SK-N-SH treated with all-trans-retinoic acid at 6 μM for 48 hours (cell line): ENCODE data around the gene DNER.

Experiments
- ATAC-seq: fragments of 200-7000 bp; cut with Tn5 transposase; 3 replicates; pipeline ENCODE4 v1.9.1; 2020; ENCODE audit warnings: mild to moderate bottlenecking, moderate library complexity
- ARNTL ChIP-seq: fragments of 450-650 bp; formaldehyde crosslinking; IDR thresholded peaks from 2 replicates; pipeline ENCODE4 v1.5.0; 2020; ENCODE audit warnings: low read depth, mild to moderate bottlenecking, moderate library complexity, borderline replicate concordance
- BACH2 ChIP-seq: fragments of 250-450 bp; sonication (Bioruptor Pico); IDR thresholded peaks from 2 replicates; pipeline ENCODE4 v1.9.0; 2021; ENCODE audit warnings: mild to moderate bottlenecking, borderline replicate concordance
- CSDC2 ChIP-seq: fragments of 250-450 bp; sonication (Bioruptor Pico); IDR thresholded peaks from 2 replicates; pipeline ENCODE4 v1.5.0; 2020; ENCODE audit warnings: mild to moderate bottlenecking, moderate library complexity
- ESRRG ChIP-seq: fragments of 250-450 bp; sonication (Bioruptor Pico); IDR thresholded peaks from 2 replicates; pipeline ENCODE4 v1.6.1; 2021; ENCODE audit warnings: mild to moderate bottlenecking
- GLIS3 ChIP-seq: fragments of 250-450 bp; sonication (Bioruptor Pico); IDR thresholded peaks from 2 replicates; pipeline ENCODE4 v1.5.0; 2020; ENCODE audit warnings: mild to moderate bottlenecking, moderate library complexity
- OSR1 ChIP-seq: fragments of 250-450 bp; sonication (Bioruptor Pico); IDR thresholded peaks from 2 replicates; pipeline ENCODE4 v1.8.0; 2022; ENCODE audit warnings: moderate library complexity, mild to moderate bottlenecking, inconsistent platforms
- PPARA ChIP-seq: fragments of 250-450 bp; sonication (Bioruptor Pico); IDR thresholded peaks from 2 replicates; pipeline ENCODE4 v1.5.0; 2020; ENCODE audit warnings: mild to moderate bottlenecking, borderline replicate concordance
- RARB ChIP-seq: fragments of 250-450 bp; sonication (Bioruptor Pico); IDR thresholded peaks from 2 replicates; pipeline ENCODE4 v1.8.0; 2021; ENCODE audit warnings: mild to moderate bottlenecking, moderate library complexity
- SNAI2 ChIP-seq: fragments of 250-450 bp; sonication (Bioruptor Pico); IDR thresholded peaks from 2 replicates; pipeline ENCODE4 v1.5.0; 2020; ENCODE audit warnings: mild to moderate bottlenecking, moderate library complexity
- TCF4 ChIP-seq: fragments of 250-450 bp; sonication (Bioruptor Pico); IDR thresholded peaks from 2 replicates; pipeline ENCODE4 v1.8.0; 2021; ENCODE audit warnings: mild to moderate bottlenecking, moderate library complexity, borderline replicate concordance
- TOX ChIP-seq: fragments of 250-450 bp; sonication (Bioruptor Pico); IDR thresholded peaks from 2 replicates; pipeline ENCODE4 v1.8.0; 2021; ENCODE audit warnings: mild to moderate bottlenecking, moderate library complexity, borderline replicate concordance
- ZC3H10 ChIP-seq: fragments of 250-450 bp; sonication (Bioruptor Pico); IDR thresholded peaks from 2 replicates; pipeline ENCODE4 v1.5.1; 2021; ENCODE audit warnings: mild to moderate bottlenecking, moderate library complexity
- ZFP3 ChIP-seq: fragments of 250-450 bp; sonication (Bioruptor Pico); IDR thresholded peaks from 2 replicates; pipeline ENCODE4 v1.5.0; 2020; ENCODE audit warnings: mild to moderate bottlenecking, moderate library complexity
- ZNF565 ChIP-seq: fragments of 450-650 bp; formaldehyde crosslinking; conservative IDR thresholded peaks from 2 replicates; pipeline ENCODE4 v1.5.0; 2020; ENCODE audit warnings: low read depth, mild to moderate bottlenecking, moderate library complexity
- ZNF70 ChIP-seq: fragments of 450-650 bp; formaldehyde crosslinking; IDR thresholded peaks from 2 replicates; pipeline ENCODE4 v1.5.0; 2020; ENCODE audit warnings: mild to moderate bottlenecking, moderate library complexity
- ZNF8 ChIP-seq: fragments of 450-650 bp; formaldehyde crosslinking; IDR thresholded peaks from 2 replicates; pipeline ENCODE4 v1.5.0; 2020; ENCODE audit warnings: mild to moderate bottlenecking, moderate library complexity
- TF ChIP-seq, protein P1 (sequence below): fragments of 250-450 bp; sonication (Bioruptor Pico); IDR thresholded peaks from 2 replicates; pipeline ENCODE4 v1.5.1; 2020; ENCODE audit warnings: low read depth, mild to moderate bottlenecking, moderate library complexity
- TF ChIP-seq, protein P2 (sequence below): fragments of 250-450 bp; sonication (Bioruptor Pico); IDR thresholded peaks from 2 replicates; pipeline ENCODE4 v1.5.0; 2020; ENCODE audit warnings: mild to moderate bottlenecking, moderate library complexity
- TF ChIP-seq, protein P3 (sequence below): fragments of 250-450 bp; sonication (Bioruptor Pico); IDR thresholded peaks from 2 replicates; pipeline ENCODE4 v1.8.0; 2020; ENCODE audit warnings: mild to moderate bottlenecking, moderate library complexity, borderline replicate concordance
- TF ChIP-seq, protein P4 (sequence below): fragments of 250-450 bp; sonication (Bioruptor Pico); IDR thresholded peaks from 2 replicates; pipeline ENCODE4 v1.5.1; 2021; ENCODE audit warnings: mild to moderate bottlenecking, moderate library complexity
- TF ChIP-seq, protein P5 (sequence below): fragments of 250-450 bp; sonication (Bioruptor Pico); IDR thresholded peaks from 2 replicates; pipeline ENCODE4 v1.8.0; 2021; ENCODE audit warnings: low read depth, mild to moderate bottlenecking, moderate library complexity, borderline replicate concordance

Gene DNER

DNA sequence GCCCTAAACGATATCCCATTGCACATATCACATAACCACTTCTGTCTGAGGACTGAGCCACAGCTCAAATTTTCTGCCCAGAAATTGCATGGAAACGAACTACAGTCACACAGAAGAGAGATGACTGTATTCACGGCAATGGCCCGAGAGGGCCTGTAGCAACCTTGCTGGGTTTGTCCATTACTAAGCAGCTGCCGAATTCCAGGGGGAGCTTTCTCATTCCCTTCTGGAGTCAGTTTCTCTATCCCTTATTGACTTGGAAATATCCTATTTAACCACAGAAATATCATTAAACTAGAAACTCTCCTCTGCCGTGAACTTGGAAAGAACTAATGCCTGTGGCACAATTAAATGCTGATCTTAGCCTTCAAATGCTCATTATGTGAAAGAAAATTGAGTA lies 183.9 kb downstream of the DNER start:
- no peak for ATAC-seq
- TF ChIP-seq ESRRG (CRISPR knock-in tag) = no peak
- no peak for TF ChIP-seq TOX (CRISPR knock-in tag)
- TF ChIP-seq ZFP3 (CRISPR knock-in tag) = no peak
- no peak for TF ChIP-seq PPARA
- no peak for TF ChIP-seq OSR1 (CRISPR knock-in tag)
- no peak for TF ChIP-seq ZNF565 (CRISPR knock-in tag)
- TF ChIP-seq TCF4 (CRISPR knock-in tag) = no peak
- no peak for TF ChIP-seq RARB (CRISPR knock-in tag)
- TF ChIP-seq, protein P1, sequence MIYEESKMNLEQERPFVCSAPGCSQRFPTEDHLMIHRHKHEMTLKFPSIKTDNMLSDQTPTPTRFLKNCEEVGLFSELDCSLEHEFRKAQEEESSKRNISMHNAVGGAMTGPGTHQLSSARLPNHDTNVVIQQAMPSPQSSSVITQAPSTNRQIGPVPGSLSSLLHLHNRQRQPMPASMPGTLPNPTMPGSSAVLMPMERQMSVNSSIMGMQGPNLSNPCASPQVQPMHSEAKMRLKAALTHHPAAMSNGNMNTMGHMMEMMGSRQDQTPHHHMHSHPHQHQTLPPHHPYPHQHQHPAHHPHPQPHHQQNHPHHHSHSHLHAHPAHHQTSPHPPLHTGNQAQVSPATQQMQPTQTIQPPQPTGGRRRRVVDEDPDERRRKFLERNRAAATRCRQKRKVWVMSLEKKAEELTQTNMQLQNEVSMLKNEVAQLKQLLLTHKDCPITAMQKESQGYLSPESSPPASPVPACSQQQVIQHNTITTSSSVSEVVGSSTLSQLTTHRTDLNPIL (CRISPR knock-in tag) = no peak
- no peak for TF ChIP-seq CSDC2 (CRISPR knock-in tag)
- TF ChIP-seq BACH2 = no peak
- TF ChIP-seq, protein P2, sequence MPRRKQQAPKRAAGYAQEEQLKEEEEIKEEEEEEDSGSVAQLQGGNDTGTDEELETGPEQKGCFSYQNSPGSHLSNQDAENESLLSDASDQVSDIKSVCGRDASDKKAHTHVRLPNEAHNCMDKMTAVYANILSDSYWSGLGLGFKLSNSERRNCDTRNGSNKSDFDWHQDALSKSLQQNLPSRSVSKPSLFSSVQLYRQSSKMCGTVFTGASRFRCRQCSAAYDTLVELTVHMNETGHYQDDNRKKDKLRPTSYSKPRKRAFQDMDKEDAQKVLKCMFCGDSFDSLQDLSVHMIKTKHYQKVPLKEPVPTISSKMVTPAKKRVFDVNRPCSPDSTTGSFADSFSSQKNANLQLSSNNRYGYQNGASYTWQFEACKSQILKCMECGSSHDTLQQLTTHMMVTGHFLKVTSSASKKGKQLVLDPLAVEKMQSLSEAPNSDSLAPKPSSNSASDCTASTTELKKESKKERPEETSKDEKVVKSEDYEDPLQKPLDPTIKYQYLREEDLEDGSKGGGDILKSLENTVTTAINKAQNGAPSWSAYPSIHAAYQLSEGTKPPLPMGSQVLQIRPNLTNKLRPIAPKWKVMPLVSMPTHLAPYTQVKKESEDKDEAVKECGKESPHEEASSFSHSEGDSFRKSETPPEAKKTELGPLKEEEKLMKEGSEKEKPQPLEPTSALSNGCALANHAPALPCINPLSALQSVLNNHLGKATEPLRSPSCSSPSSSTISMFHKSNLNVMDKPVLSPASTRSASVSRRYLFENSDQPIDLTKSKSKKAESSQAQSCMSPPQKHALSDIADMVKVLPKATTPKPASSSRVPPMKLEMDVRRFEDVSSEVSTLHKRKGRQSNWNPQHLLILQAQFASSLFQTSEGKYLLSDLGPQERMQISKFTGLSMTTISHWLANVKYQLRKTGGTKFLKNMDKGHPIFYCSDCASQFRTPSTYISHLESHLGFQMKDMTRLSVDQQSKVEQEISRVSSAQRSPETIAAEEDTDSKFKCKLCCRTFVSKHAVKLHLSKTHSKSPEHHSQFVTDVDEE = no peak
- TF ChIP-seq GLIS3 (CRISPR knock-in tag) = no peak
- TF ChIP-seq, protein P3, sequence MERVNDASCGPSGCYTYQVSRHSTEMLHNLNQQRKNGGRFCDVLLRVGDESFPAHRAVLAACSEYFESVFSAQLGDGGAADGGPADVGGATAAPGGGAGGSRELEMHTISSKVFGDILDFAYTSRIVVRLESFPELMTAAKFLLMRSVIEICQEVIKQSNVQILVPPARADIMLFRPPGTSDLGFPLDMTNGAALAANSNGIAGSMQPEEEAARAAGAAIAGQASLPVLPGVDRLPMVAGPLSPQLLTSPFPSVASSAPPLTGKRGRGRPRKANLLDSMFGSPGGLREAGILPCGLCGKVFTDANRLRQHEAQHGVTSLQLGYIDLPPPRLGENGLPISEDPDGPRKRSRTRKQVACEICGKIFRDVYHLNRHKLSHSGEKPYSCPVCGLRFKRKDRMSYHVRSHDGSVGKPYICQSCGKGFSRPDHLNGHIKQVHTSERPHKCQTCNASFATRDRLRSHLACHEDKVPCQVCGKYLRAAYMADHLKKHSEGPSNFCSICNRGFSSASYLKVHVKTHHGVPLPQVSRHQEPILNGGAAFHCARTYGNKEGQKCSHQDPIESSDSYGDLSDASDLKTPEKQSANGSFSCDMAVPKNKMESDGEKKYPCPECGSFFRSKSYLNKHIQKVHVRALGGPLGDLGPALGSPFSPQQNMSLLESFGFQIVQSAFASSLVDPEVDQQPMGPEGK (CRISPR knock-in tag) = no peak
- TF ChIP-seq ZC3H10 = no peak
- TF ChIP-seq SNAI2 (CRISPR knock-in tag) = no peak
- TF ChIP-seq, protein P4, sequence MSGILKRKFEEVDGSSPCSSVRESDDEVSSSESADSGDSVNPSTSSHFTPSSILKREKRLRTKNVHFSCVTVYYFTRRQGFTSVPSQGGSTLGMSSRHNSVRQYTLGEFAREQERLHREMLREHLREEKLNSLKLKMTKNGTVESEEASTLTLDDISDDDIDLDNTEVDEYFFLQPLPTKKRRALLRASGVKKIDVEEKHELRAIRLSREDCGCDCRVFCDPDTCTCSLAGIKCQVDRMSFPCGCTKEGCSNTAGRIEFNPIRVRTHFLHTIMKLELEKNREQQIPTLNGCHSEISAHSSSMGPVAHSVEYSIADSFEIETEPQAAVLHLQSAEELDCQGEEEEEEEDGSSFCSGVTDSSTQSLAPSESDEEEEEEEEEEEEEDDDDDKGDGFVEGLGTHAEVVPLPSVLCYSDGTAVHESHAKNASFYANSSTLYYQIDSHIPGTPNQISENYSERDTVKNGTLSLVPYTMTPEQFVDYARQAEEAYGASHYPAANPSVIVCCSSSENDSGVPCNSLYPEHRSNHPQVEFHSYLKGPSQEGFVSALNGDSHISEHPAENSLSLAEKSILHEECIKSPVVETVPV (CRISPR knock-in tag) = no peak

DNA sequence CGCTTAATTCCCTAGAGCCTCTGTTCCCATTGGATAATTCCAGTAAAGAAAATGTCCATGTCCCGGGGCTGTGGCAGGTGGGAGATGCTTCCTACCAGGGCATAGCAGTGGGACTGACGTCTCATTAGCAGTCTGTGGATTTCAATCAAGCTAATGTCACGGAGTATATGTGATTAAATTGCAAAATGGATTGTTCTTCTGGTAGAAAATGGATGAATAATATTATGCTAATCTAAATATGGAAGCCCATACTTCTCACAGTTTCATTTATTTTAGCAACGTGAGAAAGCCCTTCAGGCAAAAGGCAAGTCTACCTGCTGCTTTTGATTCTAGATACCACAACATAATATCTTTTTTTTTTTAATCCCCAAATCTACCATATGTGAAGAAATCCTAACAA lies 185.5 kb downstream of the DNER start:
- TF ChIP-seq ZNF8 (CRISPR knock-in tag) (no peak), ARNTL (CRISPR knock-in tag) (no peak), BACH2 (no peak), RARB (CRISPR knock-in tag) (no peak), ZNF70 (CRISPR knock-in tag) (no peak), ZFP3 (CRISPR knock-in tag) (no peak), ESRRG (CRISPR knock-in tag) (no peak)
- TF ChIP-seq, protein P5, sequence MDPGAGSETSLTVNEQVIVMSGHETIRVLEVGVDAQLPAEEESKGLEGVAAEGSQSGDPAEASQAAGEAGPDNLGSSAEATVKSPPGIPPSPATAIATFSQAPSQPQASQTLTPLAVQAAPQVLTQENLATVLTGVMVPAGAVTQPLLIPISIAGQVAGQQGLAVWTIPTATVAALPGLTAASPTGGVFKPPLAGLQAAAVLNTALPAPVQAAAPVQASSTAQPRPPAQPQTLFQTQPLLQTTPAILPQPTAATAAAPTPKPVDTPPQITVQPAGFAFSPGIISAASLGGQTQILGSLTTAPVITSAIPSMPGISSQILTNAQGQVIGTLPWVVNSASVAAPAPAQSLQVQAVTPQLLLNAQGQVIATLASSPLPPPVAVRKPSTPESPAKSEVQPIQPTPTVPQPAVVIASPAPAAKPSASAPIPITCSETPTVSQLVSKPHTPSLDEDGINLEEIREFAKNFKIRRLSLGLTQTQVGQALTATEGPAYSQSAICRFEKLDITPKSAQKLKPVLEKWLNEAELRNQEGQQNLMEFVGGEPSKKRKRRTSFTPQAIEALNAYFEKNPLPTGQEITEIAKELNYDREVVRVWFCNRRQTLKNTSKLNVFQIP = no peak
- TF ChIP-seq, protein P2 = no peak
- TF ChIP-seq, protein P4 (CRISPR knock-in tag) = no peak

More for the DNA sequence above, 185.5 kb downstream of the DNER start:
- no peak for ATAC-seq
